IMR-90 (cell line): ENCODE results near the gene CCT3. TPM values are rescaled to one million over a fixed set of nuclear protein-coding genes. Genes with fewer than 3 reads are reported as not detected.

Experiments used
- ATAC-seq: fragments of 200-7000 bp; cut with Tn5 transposase; 2 replicates; pipeline ENCODE4 v1.9.1; 2020; ENCODE audit warnings: low read depth, mild to moderate bottlenecking, moderate library complexity
- BruUV-seq: library from RNA; stranded (reverse); fragments of 400-500 nt; replicated peaks from 2 replicates; lab custom pipeline; 2021; lab: Mats Ljungman, UMichigan
- CTCF ChIA-PET: fragments of 300-600 bp; formaldehyde crosslinking; extraction: SDS; loops from one replicate; lab custom pipeline; 2021; ENCODE audit warnings: antibody characterized with exemption; lab: Yijun Ruan, JAX
- POLR2A ChIA-PET: fragments of 300-600 bp; sonication (Branson Sonifier 250); formaldehyde crosslinking; loops from one replicate; lab custom pipeline; 2022; ENCODE audit warnings: antibody characterized with exemption; ENCODE audit not compliant: unreplicated experiment; lab: Charles Lee
- DNase-seq: peaks from one replicate; pipeline ENCODE4 v3.0.0; 2013
- H2AFZ ChIP-seq: replicated peaks from 2 replicates; pipeline ENCODE3; 2013; ENCODE audit warnings: low read length, mild to moderate bottlenecking; ENCODE audit not compliant: poor library complexity
- H2AK5ac ChIP-seq: 2 replicates; pipeline ENCODE4 v1.6.1; 2013; ENCODE audit warnings: low read depth, low read length, inconsistent platforms
- H2AK9ac ChIP-seq: replicated peaks from 2 replicates; pipeline ENCODE3; 2013; ENCODE audit warnings: mild to moderate bottlenecking, low read depth, low read length, moderate library complexity; ENCODE audit not compliant: poor library complexity
- H2BK120ac ChIP-seq: 2 replicates; pipeline ENCODE4 v1.6.1; 2013; ENCODE audit warnings: low read depth, low read length, inconsistent platforms
- H2BK15ac ChIP-seq: 3 replicates; pipeline ENCODE4 v1.6.1; 2013; ENCODE audit warnings: low read depth, low read length, inconsistent platforms
- H2BK20ac ChIP-seq: 2 replicates; pipeline ENCODE4 v1.6.1; 2013; ENCODE audit warnings: low read depth, mild to moderate bottlenecking, inconsistent platforms, low read length, moderate library complexity
- H2BK5ac ChIP-seq: 2 replicates; pipeline ENCODE4 v1.6.1; 2013; ENCODE audit warnings: mild to moderate bottlenecking, low read depth, low read length, inconsistent platforms; ENCODE audit not compliant: poor library complexity, severe bottlenecking
- H3K14ac ChIP-seq: replicated peaks from 2 replicates; pipeline ENCODE4 v1.6.1; 2013; ENCODE audit warnings: low read depth, low read length, inconsistent platforms
- H3K18ac ChIP-seq: 2 replicates; pipeline ENCODE4 v1.6.1; 2013; ENCODE audit warnings: low read depth, low read length, control low read depth
- H3K23ac ChIP-seq: 2 replicates; pipeline ENCODE4 v1.6.1; 2013; ENCODE audit warnings: low read depth, low read length, inconsistent platforms
- H3K27ac ChIP-seq: 2 replicates; pipeline ENCODE4 v1.5.1; 2013; ENCODE audit warnings: mild to moderate bottlenecking, control low read depth, low read length; ENCODE audit not compliant: insufficient read depth
- H3K27me3 ChIP-seq: 2 replicates; pipeline ENCODE4 v1.6.1; 2013; ENCODE audit warnings: low read length; ENCODE audit not compliant: control insufficient read depth, insufficient read depth
- H3K36me3 ChIP-seq: 2 replicates; pipeline ENCODE4 v1.6.1; 2013; ENCODE audit warnings: low read length, mixed read lengths; ENCODE audit not compliant: control insufficient read depth, insufficient read depth
- H3K4ac ChIP-seq: 2 replicates; pipeline ENCODE4 v1.6.1; 2013; ENCODE audit warnings: low read depth, low read length, inconsistent platforms
- H3K4me1 ChIP-seq: 2 replicates; pipeline ENCODE4 v1.6.1; 2013; ENCODE audit warnings: low read length, mixed read lengths; ENCODE audit not compliant: control insufficient read depth, insufficient read depth
- H3K4me2 ChIP-seq: 2 replicates; pipeline ENCODE4 v1.6.1; 2013; ENCODE audit warnings: low read depth, mild to moderate bottlenecking, control low read depth, low read length, moderate library complexity
- H3K4me3 ChIP-seq: 2 replicates; pipeline ENCODE4 v1.5.1; 2013; ENCODE audit warnings: low read depth, mild to moderate bottlenecking, control low read depth, low read length, moderate library complexity; ENCODE audit not compliant: insufficient read depth
- H3K56ac ChIP-seq: 2 replicates; pipeline ENCODE4 v1.6.1; 2013; ENCODE audit warnings: low read length, inconsistent platforms; ENCODE audit not compliant: insufficient read depth; ENCODE audit errors: extremely low read depth
- H3K79me1 ChIP-seq, 2 experiments: 2 replicates each; pipeline ENCODE4 v1.6.1; 2013; ENCODE audit warnings: low read length in 2 of 2, inconsistent platforms in 1 of 2, low read depth in 1 of 2
- H3K9ac ChIP-seq: 2 replicates; pipeline ENCODE4 v1.6.1; 2013; ENCODE audit warnings: low read depth, low read length, control low read depth
- H3K9me1 ChIP-seq: 2 replicates; pipeline ENCODE4 v1.6.1; 2013; ENCODE audit warnings: low read length, inconsistent platforms; ENCODE audit not compliant: insufficient read depth
- H3K9me3 ChIP-seq: 2 replicates; pipeline ENCODE4 v1.6.1; 2013; ENCODE audit warnings: low read length; ENCODE audit not compliant: control insufficient read depth, insufficient read depth
- H4K20me1 ChIP-seq: 2 replicates; pipeline ENCODE4 v1.6.1; 2013; ENCODE audit warnings: low read length, inconsistent platforms; ENCODE audit not compliant: insufficient read depth
- H4K5ac ChIP-seq: 2 replicates; pipeline ENCODE4 v1.6.1; 2013; ENCODE audit warnings: mild to moderate bottlenecking, low read depth, low read length, control low read depth
- H4K8ac ChIP-seq, 2 experiments: 2 replicates each; pipeline ENCODE4 v1.6.1; 2013; ENCODE audit warnings: low read depth in 2 of 2, low read length in 2 of 2, control low read depth in 1 of 2, inconsistent platforms in 1 of 2
- H4K91ac ChIP-seq: 2 replicates; pipeline ENCODE4 v1.6.1; 2013; ENCODE audit warnings: low read depth, low read length, inconsistent platforms; ENCODE audit not compliant: insufficient read depth
- BHLHE40 ChIP-seq: fragments of 150-350 bp; IDR thresholded peaks from 2 replicates; pipeline ENCODE4 v1.6.1; 2016; ENCODE audit warnings: mild to moderate bottlenecking, low read depth, low read length
- CEBPB ChIP-seq: IDR thresholded peaks from 2 replicates; pipeline ENCODE4 v1.6.1; 2012; ENCODE audit warnings: low read depth, low read length, improper control_type of control experiment
- CHD1 ChIP-seq: IDR thresholded peaks from 2 replicates; pipeline ENCODE4 v1.6.1; 2012; ENCODE audit warnings: low read depth, low read length, improper control_type of control experiment
- ELK1 ChIP-seq: fragments of 150-350 bp; IDR thresholded peaks from 2 replicates; pipeline ENCODE4 v1.6.1; 2016; ENCODE audit warnings: low read depth, mild to moderate bottlenecking, low read length, moderate library complexity, borderline replicate concordance
- FOS ChIP-seq: fragments of 150-350 bp; IDR thresholded peaks from 2 replicates; pipeline ENCODE4 v1.6.1; 2016; ENCODE audit warnings: low read depth, low read length
- MAFK ChIP-seq: IDR thresholded peaks from 2 replicates; pipeline ENCODE4 v1.6.1; 2012; ENCODE audit warnings: low read depth, low read length, improper control_type of control experiment
- MAZ ChIP-seq: IDR thresholded peaks from 2 replicates; pipeline ENCODE4 v1.6.1; 2012; ENCODE audit warnings: low read depth, mild to moderate bottlenecking, low read length, improper control_type of control experiment, moderate library complexity, borderline replicate concordance
- MXI1 ChIP-seq: IDR thresholded peaks from 2 replicates; pipeline ENCODE4 v1.6.1; 2012; ENCODE audit warnings: low read depth, mild to moderate bottlenecking, low read length, moderate library complexity, borderline replicate concordance
- NFE2L2 ChIP-seq: fragments of 150-350 bp; IDR thresholded peaks from 2 replicates; pipeline ENCODE4 v1.6.1; 2016; ENCODE audit warnings: low read depth, mild to moderate bottlenecking, low read length
- POLR2A ChIP-seq: IDR thresholded peaks from 2 replicates; pipeline ENCODE4 v1.6.1; 2012; ENCODE audit warnings: mild to moderate bottlenecking, low read depth, low read length
- RAD21 ChIP-seq: IDR thresholded peaks from 2 replicates; pipeline ENCODE4 v1.6.1; 2012; ENCODE audit warnings: low read length, improper control_type of control experiment
- RCOR1 ChIP-seq: IDR thresholded peaks from 2 replicates; pipeline ENCODE4 v1.6.1; 2012; ENCODE audit warnings: mild to moderate bottlenecking, low read length, improper control_type of control experiment; ENCODE audit not compliant: insufficient replicate concordance
- RFX5 ChIP-seq: IDR thresholded peaks from 2 replicates; pipeline ENCODE4 v1.8.0; 2012; ENCODE audit warnings: low read depth, mild to moderate bottlenecking, low read length, moderate library complexity
- SMC3 ChIP-seq: fragments of 150-350 bp; IDR thresholded peaks from 2 replicates; pipeline ENCODE4 v1.6.1; 2016; ENCODE audit warnings: low read depth, mild to moderate bottlenecking, antibody characterized with exemption, low read length, moderate library complexity
- WGBS, 2 experiments: methylation state at CpG; one replicate each; pipeline versions ENCODE4 v1.1.5 to v1.1.7; 2013; ENCODE audit warnings: missing lambda C conversion rate in 2 of 2; ENCODE audit not compliant: insufficient read length in 1 of 2; ENCODE audit errors: extremely low coverage in 2 of 2; 5-methylcytosine and 5-hydroxymethylcytosine counted together
- dilution Hi-C: fragments of 300-500 bp; cut with HindIII; formaldehyde crosslinking; loops from one replicate; pipeline ENCODE4 v1.14.3; 2018; ENCODE audit warnings: low sequenced_read_pairs; ENCODE audit not compliant: unreplicated experiment
- in situ Hi-C: fragments of 300-500 bp; cut with MboI; formaldehyde crosslinking; loops from 3 replicates; pipeline ENCODE4 v1.14.3; 2019; ENCODE audit warnings: low sequenced_read_pairs, inconsistent platforms, mixed read lengths
- intact Hi-C: fragments of 100-400 bp; cut with micrococcal nuclease; formaldehyde crosslinking; loops from 2 replicates; pipeline ENCODE4 v1.10.0; 2022
- polyA plus RNA-seq, 3 experiments: library from polyadenylated mRNA; depleted of rRNA; stranded (reverse); fragments of >200 nt; gene quantifications; 2 replicates each; pipeline ENCODE4 v1.2.3, GENCODE V29; 2012; ENCODE audit warnings: low replicate concordance in 1 of 3
- total RNA-seq: library from RNA; depleted of rRNA; stranded (reverse); fragments of >200 nt; gene quantifications from 2 replicates; pipeline ENCODE4 v1.2.3, GENCODE V29; 2012
- TF ChIP-seq, protein P1 (sequence below): conservative IDR thresholded peaks from 2 replicates; pipeline ENCODE4 v1.5.1; 2012; ENCODE audit warnings: mild to moderate bottlenecking, low read depth, low read length, improper control_type of control experiment
- TF ChIP-seq, protein P2 (sequence below): fragments of 150-350 bp; IDR thresholded peaks from 2 replicates; pipeline ENCODE4 v1.6.1; 2017; ENCODE audit warnings: mild to moderate bottlenecking, antibody characterized with exemption, low read length, low read depth

Gene CCT3
- total and polyA plus RNA-seq, 2 of the 4 experiments (the other 2 are of a cell fraction), result 313 to 595 TPM

- ATAC-seq (no peak), DNase-seq (no peak)
- Histone ChIP-seq H3K27me3 (peaks cover 69% of the 10 kb centered on the region), H2BK5ac (no peak overlapping the region), H3K9me3 (no peaks in the 10 kb centered on the region), H2BK20ac (no peak overlapping the region), H4K91ac (no peak overlapping the region), H3K9ac (no peak overlapping the region), H3K9me1 (no peaks in the 10 kb centered on the region; the same call in 1 of the 2 replicates), H3K14ac (no peak overlapping the region), H4K5ac (no peak overlapping the region), H3K4ac (no peak overlapping the region), H3K4me2 (no peak overlapping the region), H2AK5ac (no peak overlapping the region), H4K8ac (no peak overlapping the region), H3K56ac (no peak overlapping the region), H2AK9ac (no peak overlapping the region), H4K20me1 (no peaks in the 10 kb centered on the region), H3K27ac (no peak overlapping the region), H3K36me3 (no peaks in the 10 kb centered on the region), H3K4me1 (peaks cover 2% of the 10 kb centered on the region; the same call in 1 of the 2 replicates), H3K4me3 (no peak overlapping the region), H2AFZ (no peak overlapping the region), H3K23ac (no peak overlapping the region), H3K18ac (no peak overlapping the region), H2BK120ac (no peak overlapping the region), H3K79me1 (no peaks in the 10 kb centered on the region), H2BK15ac (no peak overlapping the region)
- no TSS peak for BruUV-seq
- 74% methylated on average over 3 of the region's 9 CpGs; no CpG with 5 or more reads in 1 of the 2 experiments for WGBS, 2 experiments
- POLR2A ChIA-PET, result no interaction called here
- in situ Hi-C loops (no loop called here), dilution Hi-C loops (no loop called here), intact Hi-C loops (no loop called here)
- CTCF ChIA-PET, result no interaction called here
- TF ChIP-seq FOS (no peak), CHD1 (no peak), BHLHE40 (no peak), ELK1 (no peak), NFE2L2 (no peak), SMC3 (no peak), RFX5 (no peak), MAFK (no peak), RAD21 (no peak), MXI1 (no peak), POLR2A (no peak), RCOR1 (no peak), CEBPB (no peak), MAZ (no peak)
- TF ChIP-seq, protein P1, sequence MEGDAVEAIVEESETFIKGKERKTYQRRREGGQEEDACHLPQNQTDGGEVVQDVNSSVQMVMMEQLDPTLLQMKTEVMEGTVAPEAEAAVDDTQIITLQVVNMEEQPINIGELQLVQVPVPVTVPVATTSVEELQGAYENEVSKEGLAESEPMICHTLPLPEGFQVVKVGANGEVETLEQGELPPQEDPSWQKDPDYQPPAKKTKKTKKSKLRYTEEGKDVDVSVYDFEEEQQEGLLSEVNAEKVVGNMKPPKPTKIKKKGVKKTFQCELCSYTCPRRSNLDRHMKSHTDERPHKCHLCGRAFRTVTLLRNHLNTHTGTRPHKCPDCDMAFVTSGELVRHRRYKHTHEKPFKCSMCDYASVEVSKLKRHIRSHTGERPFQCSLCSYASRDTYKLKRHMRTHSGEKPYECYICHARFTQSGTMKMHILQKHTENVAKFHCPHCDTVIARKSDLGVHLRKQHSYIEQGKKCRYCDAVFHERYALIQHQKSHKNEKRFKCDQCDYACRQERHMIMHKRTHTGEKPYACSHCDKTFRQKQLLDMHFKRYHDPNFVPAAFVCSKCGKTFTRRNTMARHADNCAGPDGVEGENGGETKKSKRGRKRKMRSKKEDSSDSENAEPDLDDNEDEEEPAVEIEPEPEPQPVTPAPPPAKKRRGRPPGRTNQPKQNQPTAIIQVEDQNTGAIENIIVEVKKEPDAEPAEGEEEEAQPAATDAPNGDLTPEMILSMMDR, result no peak
- TF ChIP-seq, protein P2, sequence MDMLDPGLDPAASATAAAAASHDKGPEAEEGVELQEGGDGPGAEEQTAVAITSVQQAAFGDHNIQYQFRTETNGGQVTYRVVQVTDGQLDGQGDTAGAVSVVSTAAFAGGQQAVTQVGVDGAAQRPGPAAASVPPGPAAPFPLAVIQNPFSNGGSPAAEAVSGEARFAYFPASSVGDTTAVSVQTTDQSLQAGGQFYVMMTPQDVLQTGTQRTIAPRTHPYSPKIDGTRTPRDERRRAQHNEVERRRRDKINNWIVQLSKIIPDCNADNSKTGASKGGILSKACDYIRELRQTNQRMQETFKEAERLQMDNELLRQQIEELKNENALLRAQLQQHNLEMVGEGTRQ, result no peak
Measured at GRCh38 chr1:156367383-156368156, 29.5 kb upstream of the CCT3 start.
